Skeletal muscle tissue (tissue), 4 donors: ENCODE measurements around the gene DCLK1. TPM values are rescaled to one million over a fixed set of nuclear protein-coding genes. Genes with fewer than 3 reads are reported as not detected.
"Not testable (repeated sequence)": the region's sequence is repeated elsewhere in the genome, so short reads cannot be mapped to it uniquely, and the experiment has no call there.

Source experiments
- H3K27ac ChIP-seq: one replicate; pipeline ENCODE4 v1.7.0; 2013; ENCODE audit warnings: mild to moderate bottlenecking, low read depth, low read length, inconsistent platforms
- H3K27me3 ChIP-seq, 3 donors: one replicate each; pipeline ENCODE4 v1.7.0; 2013; ENCODE audit warnings: low read length in 3 of 3; ENCODE audit not compliant: control insufficient read depth in 3 of 3, insufficient read depth in 3 of 3
- H3K36me3 ChIP-seq, 3 donors: one replicate each; pipeline ENCODE4 v1.7.0; 2013; ENCODE audit warnings: low read length in 3 of 3; ENCODE audit not compliant: control insufficient read depth in 3 of 3, insufficient read depth in 3 of 3
- H3K4me1 ChIP-seq, 3 donors: one replicate each; pipeline ENCODE4 v1.7.0; 2013; ENCODE audit warnings: low read length in 3 of 3, mild to moderate bottlenecking in 3 of 3; ENCODE audit not compliant: control insufficient read depth in 3 of 3, insufficient read depth in 3 of 3
- H3K4me3 ChIP-seq, 3 donors: one replicate each; pipeline ENCODE4 v1.7.0; 2013; ENCODE audit warnings: low read length in 3 of 3
- H3K9ac ChIP-seq, 3 donors: one replicate each; pipeline ENCODE4 v1.7.0; 2013; ENCODE audit warnings: low read length in 3 of 3, mild to moderate bottlenecking in 3 of 3, moderate library complexity in 2 of 3, low read depth in 1 of 3
- H3K9me3 ChIP-seq, 3 donors: one replicate each; pipeline ENCODE4 v1.7.0; 2013; ENCODE audit warnings: low read length in 3 of 3; ENCODE audit not compliant: control insufficient read depth in 3 of 3
- total RNA-seq: library from RNA; depleted of rRNA; stranded (reverse); fragments of >200 nt; gene quantifications from one replicate; pipeline ENCODE4 v1.2.3, GENCODE V29; 2014
- donor health status: Osteomylitis.

The DCLK1 gene
- total RNA-seq, 1 donor from 2014 or later = 92.9 TPM

DNA sequence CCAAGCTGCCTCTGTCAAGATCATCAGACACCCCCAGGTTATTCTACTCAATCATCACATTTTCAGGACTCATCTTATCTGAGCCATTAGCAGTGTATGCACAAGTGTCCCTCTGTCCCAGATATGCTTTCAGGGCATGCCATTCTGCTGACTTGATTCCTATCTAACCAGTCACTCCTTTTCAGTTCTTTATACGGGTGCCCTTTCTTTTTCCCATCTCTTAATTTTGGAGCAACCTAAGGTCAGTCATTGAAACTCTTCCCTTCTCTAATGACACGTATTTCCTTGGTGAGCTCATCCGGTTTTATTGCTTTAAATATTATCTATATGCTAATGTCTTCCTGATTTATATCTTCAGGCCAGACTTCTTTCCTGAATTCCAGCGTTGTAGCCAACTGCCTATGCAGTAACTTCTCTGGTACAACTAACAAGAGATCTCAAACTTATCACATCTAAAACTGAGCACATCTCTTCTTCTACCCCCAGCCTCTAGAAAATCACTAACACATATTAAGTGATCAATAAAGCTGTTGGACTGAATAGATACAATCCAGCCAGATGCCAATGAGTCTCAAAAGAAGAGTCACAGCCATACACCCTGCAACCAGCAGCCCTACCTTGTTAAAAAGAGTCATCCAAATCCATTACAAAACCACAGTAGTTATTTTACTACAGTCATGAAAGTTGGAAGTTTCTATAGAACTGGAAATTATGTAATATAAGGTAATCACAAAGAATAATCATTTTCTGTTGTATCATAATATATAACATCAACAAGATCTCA lies 58.8 kb downstream of the DCLK1 start:
- Histone ChIP-seq H3K9ac (no peak overlapping the region), H3K36me3 (no peaks in the 10 kb centered on the region), H3K4me1 (peaks cover 0 to 10% (median 0%) of the 10 kb centered on the region in 3 donors), H3K27ac (no peak overlapping the region), H3K4me3 (no peak overlapping the region), H3K9me3 (no peaks in the 10 kb centered on the region), H3K27me3 (no peaks in the 10 kb centered on the region)

DNA sequence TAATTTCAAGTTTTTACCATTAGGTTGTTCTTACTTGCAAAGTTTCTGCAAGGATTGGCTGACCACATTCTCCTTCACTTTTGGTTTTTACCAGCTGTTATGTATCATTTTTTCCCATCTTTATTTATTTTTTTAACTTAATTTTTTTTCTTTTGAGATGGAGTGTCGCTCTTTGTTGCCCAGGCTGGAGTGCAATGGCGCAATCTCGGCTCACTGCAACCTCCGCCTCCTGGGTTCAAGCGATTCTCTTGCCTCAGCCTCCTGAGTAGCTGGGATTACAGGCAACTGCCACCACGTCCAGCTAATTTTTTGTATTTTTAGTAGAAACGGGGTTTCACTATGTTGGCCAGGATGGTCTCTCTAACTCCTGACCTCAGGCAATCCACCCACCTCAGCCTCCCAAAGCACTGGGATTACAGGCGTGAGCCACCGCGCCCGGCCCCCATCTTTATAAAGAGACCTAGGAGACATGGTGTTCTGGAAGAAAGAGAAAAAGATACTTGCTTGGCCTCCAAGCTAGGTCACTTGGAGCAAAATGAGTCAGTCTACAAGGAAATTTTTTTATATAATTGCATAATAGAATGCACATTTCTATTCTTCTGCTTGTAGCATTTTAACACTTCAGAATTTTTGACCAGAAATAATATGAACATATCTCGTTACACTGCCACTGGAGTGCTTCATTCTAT lies 60.5 kb downstream of the DCLK1 start:
- H3K36me3 ChIP-seq, H3K4me3 ChIP-seq, H3K27me3 ChIP-seq, H3K9ac ChIP-seq, H3K9me3 ChIP-seq: not testable (repeated sequence)
- Histone ChIP-seq H3K4me1 (peaks cover 0 to 10% (median 0%) of the 10 kb centered on the region in 3 donors), H3K27ac (peak overlapping the region; percentile 62)

DNA sequence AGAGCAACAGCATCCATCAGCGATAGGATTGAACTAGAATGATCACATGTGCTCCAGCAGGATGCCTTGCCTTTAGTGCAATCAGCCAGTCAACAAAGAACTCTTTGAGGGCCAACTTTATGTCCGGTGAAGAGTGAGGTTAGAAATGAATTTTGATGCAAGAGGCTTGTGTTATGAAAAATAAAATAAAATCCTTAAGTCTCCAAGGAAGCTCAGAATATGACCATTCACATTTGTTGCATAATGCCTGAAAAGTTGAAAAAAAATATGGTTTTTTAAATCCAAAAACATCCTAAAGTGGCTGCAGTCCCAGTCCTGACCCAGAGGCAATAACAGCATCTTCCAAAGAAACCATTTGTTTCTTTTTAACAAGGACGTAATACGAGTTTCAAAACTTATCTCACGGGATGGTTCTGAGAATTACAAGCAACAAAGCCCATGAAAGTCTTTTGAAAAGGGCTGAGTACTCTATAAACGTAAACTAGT lies 61.3 kb downstream of the DCLK1 start:
- Histone ChIP-seq H3K4me3 (no peak overlapping the region), H3K9me3 (no peaks in the 10 kb centered on the region), H3K27me3 (no peaks in the 10 kb centered on the region), H3K27ac (peak overlapping the region; percentile 62), H3K36me3 (no peaks in the 10 kb centered on the region), H3K4me1 (peaks cover 0 to 10% (median 0%) of the 10 kb centered on the region in 3 donors), H3K9ac (no peak overlapping the region)

DNA sequence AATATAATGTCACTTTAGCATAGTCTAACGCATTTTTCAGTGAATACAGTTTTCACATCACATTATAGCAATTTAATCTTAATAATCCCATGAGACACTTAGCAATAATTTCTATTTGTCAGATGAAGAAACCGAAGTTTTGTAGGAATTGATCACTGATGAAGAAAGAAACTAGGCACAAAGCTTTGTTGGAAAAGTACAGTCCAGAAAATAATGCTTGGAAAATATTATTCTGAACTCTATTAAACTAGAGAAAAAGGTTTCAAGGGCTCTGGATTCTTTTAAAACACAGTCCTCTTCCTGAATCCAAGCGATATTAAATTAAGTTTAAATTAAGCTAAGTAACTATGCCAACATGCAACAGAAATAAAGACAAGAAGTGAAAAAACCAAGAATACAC lies 62.2 kb downstream of the DCLK1 start:
- Histone ChIP-seq H3K27me3 (no peaks in the 10 kb centered on the region), H3K27ac (no peak overlapping the region), H3K36me3 (no peaks in the 10 kb centered on the region)

DNA sequence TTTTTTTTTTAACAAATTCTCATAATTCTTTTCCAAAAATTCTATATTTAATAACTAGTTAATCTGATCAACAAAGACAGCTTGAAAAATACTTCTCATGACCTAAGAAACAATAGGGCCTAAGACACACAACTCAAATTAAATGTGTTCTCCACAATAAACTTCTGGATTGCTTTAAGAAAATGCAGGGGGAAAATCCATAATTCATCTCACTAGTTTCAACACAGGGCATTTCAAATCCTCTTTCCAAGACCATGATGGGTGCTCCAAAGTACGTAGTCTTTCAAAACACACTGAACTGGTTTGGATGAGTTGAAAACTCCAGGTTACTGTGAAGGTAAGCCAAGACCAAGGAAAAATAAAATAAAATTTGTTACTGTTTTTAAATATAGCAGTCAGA lies 62.6 kb downstream of the DCLK1 start:
- no peak overlapping the region for H3K4me3 ChIP-seq
- H3K9ac ChIP-seq = no peak overlapping the region
- no peaks in the 10 kb centered on the region for H3K27me3 ChIP-seq
- no peak overlapping the region for H3K27ac ChIP-seq
- H3K9me3 ChIP-seq = no peaks in the 10 kb centered on the region
- H3K4me1 ChIP-seq = peaks cover 0 to 10% (median 0%) of the 10 kb centered on the region in 3 donors
- no peaks in the 10 kb centered on the region for H3K36me3 ChIP-seq

More for the DNA sequence above, 62.2 kb downstream of the DCLK1 start:
- Histone ChIP-seq H3K4me1 (peaks cover 0 to 10% (median 0%) of the 10 kb centered on the region in 3 donors), H3K4me3 (no peak overlapping the region), H3K9me3 (no peaks in the 10 kb centered on the region), H3K9ac (no peak overlapping the region)

DNA sequence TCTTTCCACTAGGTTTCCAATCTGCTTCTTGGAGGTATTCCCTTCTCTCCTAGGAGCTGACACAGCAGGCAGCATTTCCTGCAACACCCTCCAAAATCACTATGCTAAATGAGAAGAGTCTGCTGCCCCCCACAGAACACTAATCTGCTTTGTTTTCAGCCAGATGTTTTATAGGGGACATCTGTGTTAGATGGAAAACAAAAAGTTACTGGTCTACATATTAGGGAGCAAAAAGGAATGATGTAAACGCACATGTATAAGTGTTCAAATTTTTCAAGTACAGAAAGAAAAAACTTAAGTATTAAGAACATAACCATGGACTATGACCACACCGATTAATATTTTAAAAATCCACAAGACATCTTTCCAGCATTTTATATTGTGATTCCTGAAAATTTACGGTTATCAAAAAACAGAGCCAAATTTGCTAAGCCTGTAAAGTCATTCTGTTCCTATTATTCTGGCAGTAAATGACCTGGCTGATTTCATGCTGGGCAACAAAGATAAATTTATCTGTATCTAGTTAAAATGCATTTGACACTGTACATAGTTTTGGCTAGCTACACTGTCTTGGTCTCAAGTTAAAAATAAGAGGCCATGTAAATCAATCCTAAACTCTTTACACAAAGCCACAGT lies 63.3 kb downstream of the DCLK1 start:
- Histone ChIP-seq H3K27me3 (no peaks in the 10 kb centered on the region), H3K36me3 (no peaks in the 10 kb centered on the region), H3K27ac (no peak overlapping the region), H3K9me3 (no peaks in the 10 kb centered on the region), H3K4me3 (no peak overlapping the region), H3K9ac (no peak overlapping the region), H3K4me1 (peaks cover 0 to 10% (median 0%) of the 10 kb centered on the region in 3 donors)

DNA sequence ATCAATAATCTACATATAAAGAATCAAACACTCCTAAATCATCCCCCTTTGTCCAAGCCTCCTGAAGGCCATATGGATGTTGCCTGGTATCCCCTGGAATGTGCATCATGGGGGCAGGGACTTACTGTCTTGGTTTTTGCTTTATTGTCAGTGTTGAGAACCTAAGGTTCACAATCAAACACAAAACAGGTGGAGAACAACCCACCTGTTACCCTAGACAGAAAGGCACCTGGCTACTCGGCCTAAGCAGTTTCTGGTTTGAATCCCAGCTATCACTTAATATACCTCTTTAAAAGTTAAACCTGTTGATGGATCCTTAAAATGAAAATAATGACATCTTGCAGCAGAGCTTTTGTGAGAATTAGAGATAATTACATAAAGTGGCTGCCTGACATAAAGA lies 68.9 kb downstream of the DCLK1 start:
- no peaks in the 10 kb centered on the region for H3K36me3 ChIP-seq
- H3K27me3 ChIP-seq = no peaks in the 10 kb centered on the region
- no peaks in the 10 kb centered on the region for H3K9me3 ChIP-seq
- H3K9ac ChIP-seq = no peak overlapping the region
- no peak overlapping the region for H3K4me3 ChIP-seq
- no peaks in the 10 kb centered on the region for H3K4me1 ChIP-seq
- no peak overlapping the region for H3K27ac ChIP-seq

DNA sequence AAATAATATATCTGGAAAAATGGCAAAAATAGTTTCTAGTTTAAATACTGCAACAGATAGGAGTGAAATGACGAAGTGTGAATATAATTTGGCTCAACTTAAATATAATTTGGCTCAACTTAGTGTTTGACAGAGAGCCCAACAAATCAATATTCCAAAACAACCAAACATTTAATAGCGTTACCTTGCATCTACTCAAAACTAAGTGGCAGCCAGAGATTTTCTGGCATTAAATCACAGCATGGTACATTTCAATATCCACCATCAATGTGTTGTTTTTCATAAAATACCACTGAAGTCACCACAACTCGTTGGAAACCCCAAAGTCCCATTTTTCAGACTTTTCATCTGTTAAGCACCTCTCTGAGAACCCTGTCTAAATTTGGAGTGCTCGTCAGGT lies 69.6 kb downstream of the DCLK1 start:
- Histone ChIP-seq H3K27ac (no peak overlapping the region), H3K4me3 (no peak overlapping the region)

DNA sequence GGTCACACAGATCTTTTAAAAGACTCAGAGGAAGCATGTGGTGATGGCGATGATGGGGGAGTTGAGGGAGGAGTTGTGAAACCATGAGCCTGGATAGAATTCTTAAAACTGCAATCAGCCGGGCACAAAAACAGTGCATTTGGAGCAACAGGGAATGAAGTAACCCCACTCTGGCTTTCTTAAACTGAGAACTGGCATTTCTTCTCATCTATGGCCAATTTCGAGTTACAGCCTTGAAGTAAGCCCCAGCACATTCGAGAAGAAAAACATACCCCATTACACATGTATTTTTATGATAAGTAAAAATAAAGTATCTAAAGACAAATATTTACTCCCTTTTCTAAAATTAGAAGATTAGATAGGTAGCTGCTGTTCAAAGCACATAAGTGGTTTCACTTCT lies 70.1 kb downstream of the DCLK1 start:
- Histone ChIP-seq H3K4me1 (no peaks in the 10 kb centered on the region), H3K9me3 (no peaks in the 10 kb centered on the region), H3K4me3 (no peak overlapping the region), H3K27ac (no peak overlapping the region), H3K36me3 (no peaks in the 10 kb centered on the region), H3K9ac (no peak overlapping the region), H3K27me3 (no peaks in the 10 kb centered on the region)

More for the DNA sequence above, 69.6 kb downstream of the DCLK1 start:
- Histone ChIP-seq H3K9ac (no peak overlapping the region), H3K4me1 (no peaks in the 10 kb centered on the region), H3K36me3 (no peaks in the 10 kb centered on the region), H3K9me3 (no peaks in the 10 kb centered on the region), H3K27me3 (no peaks in the 10 kb centered on the region)

DNA sequence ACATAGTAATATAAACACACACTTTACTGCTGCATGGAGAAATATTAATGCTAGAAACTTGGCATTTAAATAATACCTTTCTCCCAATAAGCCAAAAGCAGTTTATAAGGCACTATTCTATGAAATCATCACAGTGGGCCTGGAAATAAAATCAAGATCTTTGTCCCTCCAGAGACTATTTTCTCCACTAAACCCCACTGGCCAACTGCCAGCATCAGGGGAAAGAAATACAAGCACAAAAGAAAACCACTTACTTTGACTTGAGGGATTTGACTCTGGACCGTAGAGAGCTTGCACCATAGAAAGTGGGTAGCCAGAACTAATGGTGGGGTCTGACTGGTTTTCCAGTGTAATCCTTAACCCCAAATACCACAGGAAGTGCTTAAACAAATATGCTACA lies 71.9 kb downstream of the DCLK1 start:
- H3K9me3 ChIP-seq = no peaks in the 10 kb centered on the region
- H3K27me3 ChIP-seq = no peaks in the 10 kb centered on the region
- no peak overlapping the region for H3K4me3 ChIP-seq
- no peaks in the 10 kb centered on the region for H3K4me1 ChIP-seq
- no peaks in the 10 kb centered on the region for H3K36me3 ChIP-seq
- no peak overlapping the region for H3K9ac ChIP-seq
- H3K27ac ChIP-seq = no peak overlapping the region
